ENCODE results near the gene RBM6.

- TF ChIP-seq CTCF (IDR thresholded peaks at IDR 0.05) (no peak), POLR2A (IDR thresholded peaks at IDR 0.05) (no peak), POLR2AphosphoS5 (IDR thresholded peaks at IDR 0.05) (no peak)
Measured at GRCh38 chr3:49996016-49996415, 56.1 kb downstream of the RBM6 start.
